ENCODE data around the gene ADD3.

DNA sequence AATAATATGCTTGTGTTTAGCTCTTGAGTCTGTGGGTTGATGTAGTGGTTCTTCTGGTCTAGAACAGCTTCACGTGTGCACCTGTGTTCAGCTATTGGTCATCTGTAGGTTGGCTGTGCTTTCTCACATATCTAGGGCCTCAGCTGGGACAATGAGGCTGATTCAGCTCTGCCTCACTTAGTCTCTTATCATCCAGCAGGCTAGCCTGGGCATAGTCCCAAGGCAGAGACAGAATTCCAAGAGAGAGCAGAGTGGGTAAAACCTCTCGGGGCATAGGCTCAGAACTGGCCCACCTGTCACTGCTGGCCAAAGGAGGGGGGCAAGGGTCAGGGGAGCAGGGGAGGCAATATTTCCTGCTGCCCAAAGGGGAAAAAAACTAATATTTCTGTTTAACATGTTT lies 167.6 kb downstream of the ADD3 start:
- TF ChIP-seq, protein P1, sequence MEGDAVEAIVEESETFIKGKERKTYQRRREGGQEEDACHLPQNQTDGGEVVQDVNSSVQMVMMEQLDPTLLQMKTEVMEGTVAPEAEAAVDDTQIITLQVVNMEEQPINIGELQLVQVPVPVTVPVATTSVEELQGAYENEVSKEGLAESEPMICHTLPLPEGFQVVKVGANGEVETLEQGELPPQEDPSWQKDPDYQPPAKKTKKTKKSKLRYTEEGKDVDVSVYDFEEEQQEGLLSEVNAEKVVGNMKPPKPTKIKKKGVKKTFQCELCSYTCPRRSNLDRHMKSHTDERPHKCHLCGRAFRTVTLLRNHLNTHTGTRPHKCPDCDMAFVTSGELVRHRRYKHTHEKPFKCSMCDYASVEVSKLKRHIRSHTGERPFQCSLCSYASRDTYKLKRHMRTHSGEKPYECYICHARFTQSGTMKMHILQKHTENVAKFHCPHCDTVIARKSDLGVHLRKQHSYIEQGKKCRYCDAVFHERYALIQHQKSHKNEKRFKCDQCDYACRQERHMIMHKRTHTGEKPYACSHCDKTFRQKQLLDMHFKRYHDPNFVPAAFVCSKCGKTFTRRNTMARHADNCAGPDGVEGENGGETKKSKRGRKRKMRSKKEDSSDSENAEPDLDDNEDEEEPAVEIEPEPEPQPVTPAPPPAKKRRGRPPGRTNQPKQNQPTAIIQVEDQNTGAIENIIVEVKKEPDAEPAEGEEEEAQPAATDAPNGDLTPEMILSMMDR (conservative IDR thresholded peaks at IDR 0.05 in 1 of 2, IDR thresholded peaks at IDR 0.05 in 1 of 2; ENCODE audit: extremely low read depth in 1 of 2, insufficient read depth in 1 of 2, low read depth in 1 of 2, low read length in 2 of 2) = no peak
- no peak for TF ChIP-seq EZH2 (IDR thresholded peaks at IDR 0.05; ENCODE audit: borderline replicate concordance, low read length)

Measured in mammary epithelial cell (primary cell).